Activated CD4-positive, CD25-positive, alpha-beta regulatory T cell treated with anti-CD3 and anti-CD28 coated beads, Interleukin-2, amount 50 U/mL, for 16 hours (primary cell): ENCODE measurements around the gene ARHGEF9.
"Not testable (repeated sequence)": the region's sequence is repeated elsewhere in the genome, so short reads cannot be mapped to it uniquely, and the experiment has no call there.

Source experiments
- DNase-seq: peaks from one replicate; pipeline ENCODE4 v3.0.0-alpha.2; 2020; ENCODE audit warnings: low read depth, low spot score

ARHGEF9 gene

GRCh38 chrX:63784902-63785707, at the start of gene ARHGEF9:
ARHGEF9 (minus strand) TSS chrX:63785214; CDS start chrX:63785145, 69 bp downstream.
- no peak for DNase-seq

- DNase-seq = not testable (repeated sequence)
Measured at GRCh38 chrX:63825446-63825845, 40.4 kb upstream of the ARHGEF9 start.

DNA sequence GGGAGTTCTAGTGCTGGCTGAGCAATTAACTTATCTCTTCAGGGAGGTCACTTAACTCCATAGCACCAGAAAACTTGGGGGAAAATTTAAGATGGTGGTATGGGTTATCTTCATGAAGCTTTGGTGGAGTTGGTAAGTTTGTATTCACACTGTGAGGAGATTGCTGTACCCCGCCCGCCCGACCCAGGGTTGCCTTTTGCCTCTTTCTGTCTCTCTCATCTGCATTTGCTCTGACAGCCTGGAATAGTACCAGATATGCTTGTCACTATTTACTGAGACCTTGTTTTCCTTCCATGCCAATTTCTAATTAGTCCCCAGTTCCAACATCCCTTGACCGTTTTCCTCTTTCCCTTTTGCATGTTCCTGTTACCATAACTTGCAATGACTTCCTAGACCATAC, 33.1 kb upstream of the ARHGEF9 start:
- no peak for DNase-seq

DNA sequence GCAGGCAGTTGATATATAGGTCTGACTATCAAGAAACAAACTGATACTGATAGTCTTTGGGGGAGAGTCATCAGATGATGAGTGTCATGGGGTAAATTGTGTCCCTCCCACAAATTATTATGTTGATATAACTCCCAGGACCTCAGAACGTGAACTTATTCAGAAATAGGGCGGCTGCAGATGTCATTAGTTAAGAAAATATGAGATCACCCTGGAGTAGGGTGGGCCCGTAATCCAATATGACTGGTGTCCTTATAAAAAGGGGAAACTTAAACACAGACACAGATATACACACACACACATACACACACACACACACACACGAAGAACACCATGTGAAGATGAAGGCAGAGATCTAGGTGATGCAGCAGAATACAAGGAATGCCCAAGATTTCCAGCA, 32.7 kb upstream of the ARHGEF9 start:
- DNase-seq = no peak

DNA sequence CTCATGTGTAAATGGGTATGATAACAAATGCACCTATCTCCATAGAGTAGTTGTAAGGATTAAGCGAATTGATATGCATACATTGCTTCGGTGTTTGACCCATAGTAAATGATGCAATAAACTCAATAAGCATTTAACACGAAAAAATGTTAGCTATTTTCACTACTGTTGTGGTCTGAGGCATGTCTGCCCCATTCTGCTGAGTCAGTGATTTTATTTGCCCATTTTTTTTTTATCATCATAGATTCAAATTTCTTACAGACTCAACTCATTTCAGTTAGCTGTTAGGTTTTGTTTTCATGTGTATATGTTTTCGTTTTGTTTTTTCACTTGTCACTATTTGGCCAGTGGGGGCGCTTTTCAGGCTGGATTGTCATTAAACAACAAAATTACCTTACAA, 27.8 kb upstream of the ARHGEF9 start:
- DNase-seq = no peak

- DNase-seq = no peak
Measured at GRCh38 chrX:63810746-63811145, 25.7 kb upstream of the ARHGEF9 start.

DNA sequence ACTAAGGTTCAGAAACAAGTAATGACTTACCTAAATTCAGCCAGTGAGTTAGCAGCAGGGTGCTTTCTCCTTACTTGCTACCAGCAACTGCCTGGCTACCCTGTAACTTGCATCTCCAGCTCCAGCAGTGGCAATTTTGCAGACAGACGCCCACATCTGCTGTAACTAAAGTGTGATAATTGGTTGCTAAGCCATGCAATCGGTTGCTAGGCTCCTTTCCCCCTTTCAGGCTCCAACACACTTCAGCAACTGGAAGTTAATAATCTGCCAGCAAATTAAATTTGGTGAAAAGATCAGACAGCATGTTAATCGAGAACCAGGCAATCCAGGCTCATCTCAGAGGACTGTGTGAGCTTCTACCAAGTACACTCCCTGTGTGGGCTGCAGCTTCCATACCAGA, 24.2 kb upstream of the ARHGEF9 start:
- DNase-seq = no peak

DNA sequence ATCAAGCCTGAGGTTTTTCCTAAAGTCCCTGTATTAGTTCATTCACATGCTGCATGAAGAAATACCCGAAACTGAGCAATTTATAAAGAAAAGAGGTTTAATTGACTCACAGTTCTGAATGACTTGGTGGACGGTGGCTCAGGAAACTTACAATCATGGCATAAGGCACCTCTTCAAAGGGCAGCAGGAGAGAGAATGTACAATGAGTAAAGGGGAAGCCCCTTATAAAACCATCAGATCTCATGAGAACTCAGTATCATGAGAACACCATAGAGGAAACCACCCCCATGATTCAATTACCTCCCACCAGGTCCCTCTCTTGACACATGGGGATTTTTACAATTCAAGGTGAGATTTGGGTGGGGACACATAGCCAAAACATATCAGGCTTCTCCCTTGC, 10.4 kb upstream of the ARHGEF9 start:
- not testable (repeated sequence) for DNase-seq

DNA sequence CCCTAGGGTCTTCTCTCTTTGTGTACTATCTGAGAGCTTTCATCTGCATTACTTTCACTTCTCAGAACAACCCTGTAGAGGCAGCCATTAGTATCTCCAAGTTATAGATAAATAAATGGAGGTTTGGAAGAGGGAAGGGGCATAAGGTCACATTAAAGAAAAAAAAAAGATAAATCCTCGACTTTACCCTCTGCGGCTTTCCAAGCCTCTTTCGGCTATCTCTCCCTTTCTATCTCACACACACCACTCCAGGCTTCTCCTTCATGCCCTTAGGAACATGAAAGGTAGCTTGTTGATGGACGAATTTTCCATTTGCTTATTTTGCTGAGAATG, 660 bp upstream of the ARHGEF9 start:
- no peak for DNase-seq

DNA sequence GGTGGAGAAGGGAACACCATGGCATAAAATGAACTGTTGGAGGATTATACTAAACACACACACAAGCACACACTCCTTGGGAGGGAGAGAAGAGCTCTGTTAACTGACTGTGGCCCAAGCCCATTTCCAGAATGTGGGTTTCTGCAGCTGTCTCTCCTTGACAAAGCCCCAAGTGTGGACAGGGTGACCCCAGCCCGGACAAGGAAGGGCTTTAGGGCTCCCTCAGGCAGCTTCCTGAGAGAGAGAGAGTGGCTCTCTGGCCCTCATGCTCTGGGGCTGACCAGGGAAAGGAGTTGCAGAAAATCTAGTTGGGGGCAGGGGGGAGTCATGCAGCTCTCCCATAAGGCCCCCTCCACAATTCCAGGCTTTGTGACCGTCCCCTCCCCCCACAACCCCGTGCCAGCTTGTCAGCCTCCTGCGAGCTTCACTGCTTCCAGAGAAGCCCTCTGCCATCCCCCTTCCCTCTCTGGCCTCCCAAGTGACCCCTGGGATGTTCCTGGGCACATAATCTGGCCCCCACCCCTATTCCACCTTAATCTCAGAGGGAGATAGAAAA, 590 bp downstream of the ARHGEF9 start:
- no peak for DNase-seq

DNA sequence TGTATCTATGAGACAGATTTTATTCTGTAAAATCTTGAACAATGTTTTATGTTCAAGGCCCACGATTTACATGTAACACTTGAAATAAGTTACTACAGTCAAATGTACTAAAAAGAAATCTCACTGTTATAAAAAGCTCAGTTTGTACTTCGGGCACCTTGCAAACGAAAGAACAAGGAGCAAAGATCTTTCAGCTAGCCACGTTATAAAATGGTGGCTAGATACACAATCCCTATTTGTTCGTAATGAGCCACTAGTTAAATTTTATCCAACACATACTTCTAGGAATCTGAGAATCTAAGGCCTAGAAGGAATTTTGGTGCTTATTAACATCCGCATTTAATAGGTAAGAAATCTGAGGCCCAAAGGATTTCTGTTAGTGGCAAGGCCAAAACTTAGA, 2.5 kb downstream of the ARHGEF9 start:
- DNase-seq = no peak

- DNase-seq = no peak
Measured at GRCh38 chrX:63768760-63769159, 16.3 kb downstream of the ARHGEF9 start.

GRCh38 chrX:63765712-63766111, 19.3 kb downstream of the ARHGEF9 start:
- DNase-seq = no peak

DNA sequence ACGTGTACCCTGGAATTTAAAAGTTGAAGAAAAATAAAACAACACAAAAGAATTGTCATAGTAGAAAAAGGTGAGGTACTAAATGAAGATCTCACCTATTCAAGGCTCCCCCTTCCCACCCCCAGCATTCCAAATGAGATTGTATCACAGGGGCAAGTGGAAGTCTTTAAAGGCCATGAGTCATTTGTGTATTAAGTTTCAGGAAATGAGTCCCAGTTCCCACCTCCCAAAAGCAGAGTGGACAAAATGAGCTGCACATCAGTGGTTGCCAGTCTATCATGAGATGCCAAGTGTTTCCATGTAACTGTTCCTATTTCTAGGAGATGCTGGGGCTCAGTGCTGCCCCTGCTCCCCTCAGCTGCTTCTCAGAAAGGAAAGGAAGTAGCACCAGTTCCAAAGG, 20.1 kb downstream of the ARHGEF9 start:
- no peak for DNase-seq

DNA sequence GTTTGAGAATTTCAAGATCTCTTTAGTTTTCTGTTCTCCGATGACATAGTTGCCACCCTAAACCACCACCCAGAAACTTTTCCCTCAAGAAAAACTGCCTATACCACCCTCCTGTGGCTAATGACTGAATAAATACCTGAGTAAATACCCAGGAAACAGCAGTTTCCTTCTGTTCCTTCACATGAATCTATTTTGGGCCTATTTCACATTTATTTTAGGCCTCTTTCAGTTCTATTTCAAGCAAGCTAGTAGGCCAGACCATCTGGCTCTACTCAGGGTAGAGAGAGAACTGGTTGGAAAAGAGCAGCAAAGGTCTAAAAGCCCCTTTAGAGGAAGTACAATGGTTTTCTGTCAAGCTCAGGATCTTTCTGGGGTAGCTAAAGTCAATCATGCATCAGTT, 23.4 kb downstream of the ARHGEF9 start:
- DNase-seq = no peak

DNA sequence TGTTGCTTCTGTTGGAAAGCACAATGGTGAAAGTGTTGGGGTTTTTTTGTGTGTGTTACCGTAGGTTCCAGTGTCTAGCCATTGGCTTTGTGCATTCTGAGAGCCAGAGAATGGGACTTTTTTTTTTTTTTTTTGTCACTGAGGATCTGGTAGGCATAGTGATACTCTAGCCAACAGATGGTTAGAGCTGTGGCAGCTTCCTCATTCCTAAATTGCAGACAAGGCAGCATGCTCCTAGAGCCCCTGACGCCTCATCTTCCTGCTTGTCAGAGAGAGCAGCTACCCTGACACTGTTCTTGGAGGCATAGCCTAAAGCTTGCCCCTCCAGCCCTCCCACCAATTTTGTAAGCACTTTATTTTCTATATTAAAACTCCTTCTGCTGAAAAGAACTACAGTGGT, 27.0 kb downstream of the ARHGEF9 start:
- DNase-seq = no peak

GRCh38 chrX:63755892-63756291, 29.1 kb downstream of the ARHGEF9 start:
- DNase-seq = no peak

DNA sequence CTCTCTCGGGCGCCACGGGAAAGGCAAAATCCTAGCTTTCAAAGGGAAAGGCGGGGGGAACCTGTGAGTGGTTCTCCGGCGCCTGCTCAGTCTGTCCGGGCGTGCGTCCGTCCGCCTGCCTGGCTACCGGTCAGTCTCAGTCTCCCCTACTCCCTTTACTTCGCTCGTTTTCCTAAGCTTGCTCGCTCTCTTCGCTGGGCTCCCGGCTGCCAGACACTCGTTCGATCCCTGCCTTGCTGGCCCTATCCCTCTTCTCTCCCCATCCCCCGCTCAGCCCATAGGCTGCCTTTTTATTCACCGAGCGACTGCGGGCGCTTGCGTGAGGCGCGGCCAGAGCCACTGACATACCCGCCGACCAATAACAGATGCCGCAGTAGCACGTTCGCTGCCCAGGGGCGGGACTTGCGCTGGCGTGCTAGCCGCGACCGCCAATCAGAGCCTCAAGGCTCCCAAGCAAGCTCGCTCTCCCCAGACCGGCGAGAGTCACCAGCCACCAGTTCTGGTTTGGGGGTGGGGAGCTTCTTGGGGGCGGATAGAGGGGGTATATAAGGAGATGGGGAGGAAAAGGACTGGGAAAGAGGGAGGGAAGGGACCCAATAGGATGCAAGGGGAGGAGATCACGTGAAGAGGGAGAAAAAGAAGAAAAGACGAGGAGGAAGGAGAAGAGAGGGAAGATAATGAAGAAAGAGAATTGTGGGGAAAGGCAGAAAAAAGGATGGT, 30.0 kb downstream of the ARHGEF9 start:
- peak; percentile 67 for DNase-seq

DNA sequence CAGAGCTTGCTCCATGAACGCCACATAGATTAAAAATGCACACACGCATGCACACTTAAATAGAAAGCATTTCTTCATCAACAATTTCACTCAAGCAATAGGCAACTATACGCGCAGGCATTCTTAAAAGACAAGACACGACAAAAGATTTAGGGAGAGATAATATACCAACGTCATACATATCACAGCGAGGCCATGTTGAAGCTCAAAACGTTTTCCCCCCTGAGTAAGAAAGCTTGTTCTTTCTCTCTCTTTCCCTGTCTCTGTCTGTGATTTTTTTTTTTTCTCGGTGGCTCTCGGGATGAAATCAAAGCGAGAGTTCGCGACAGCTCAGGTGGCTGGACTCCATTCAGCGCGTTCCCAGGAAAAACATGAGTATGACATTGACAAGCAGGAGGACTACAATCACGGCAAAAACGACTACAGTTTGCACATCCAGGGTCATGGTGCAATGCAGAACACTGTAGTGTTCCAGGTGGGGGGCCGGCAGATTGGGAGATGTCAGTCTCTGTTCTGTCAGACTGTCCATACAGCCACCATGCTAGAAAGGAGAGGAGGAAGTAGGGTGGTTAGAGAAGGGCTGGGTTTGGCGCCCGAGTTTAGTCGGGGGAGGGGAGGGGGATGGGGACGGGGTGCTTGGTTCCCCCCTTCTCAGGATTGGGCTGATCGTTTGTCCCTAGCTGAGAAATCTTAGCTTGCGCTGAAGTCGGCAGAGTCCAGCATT, 30.7 kb downstream of the ARHGEF9 start:
- DNase-seq = no peak

DNA sequence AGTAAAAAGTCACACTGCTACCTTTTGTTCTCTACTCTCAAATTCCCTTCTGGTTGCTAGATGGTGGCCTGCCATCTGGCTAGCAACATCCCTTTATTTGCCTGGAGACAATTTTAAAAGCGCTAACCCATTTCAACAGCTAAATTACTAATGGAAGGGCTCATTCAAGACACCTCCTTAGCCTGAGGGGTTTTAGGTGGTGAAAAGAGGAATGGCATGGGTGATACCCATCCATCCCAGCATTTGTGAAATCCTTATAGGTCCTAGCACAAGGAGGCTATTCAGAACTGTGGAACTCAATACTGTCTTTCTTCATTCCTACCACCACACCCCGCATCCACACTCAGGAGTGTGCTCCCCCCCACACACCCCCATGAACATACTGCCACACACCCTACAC, 33.5 kb downstream of the ARHGEF9 start:
- no peak for DNase-seq

DNA sequence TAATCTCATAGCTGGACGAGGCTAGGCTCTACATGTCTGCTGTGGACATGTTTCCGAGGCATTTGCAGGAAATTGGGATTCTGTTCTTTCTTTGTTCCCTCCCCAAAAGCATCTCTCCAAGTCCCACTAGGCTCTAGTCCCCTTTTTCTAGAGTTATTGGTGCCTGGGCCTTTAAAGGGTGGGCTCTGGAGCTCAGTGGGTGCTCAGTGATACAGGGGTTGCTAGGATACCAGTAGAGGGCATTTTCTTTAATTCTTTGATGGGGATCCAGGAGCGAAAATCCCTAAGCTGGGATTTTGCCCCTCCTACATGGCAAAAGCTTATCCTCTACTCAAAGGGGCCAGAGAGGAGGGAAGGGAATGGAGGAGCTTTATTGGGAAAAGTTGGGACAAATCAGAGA, 34.2 kb downstream of the ARHGEF9 start:
- DNase-seq = no peak

- DNase-seq = no peak
Measured at GRCh38 chrX:63747331-63747730, 37.7 kb downstream of the ARHGEF9 start.
